ENCODE data around the gene ACCSL.

ACCSL gene

DNA sequence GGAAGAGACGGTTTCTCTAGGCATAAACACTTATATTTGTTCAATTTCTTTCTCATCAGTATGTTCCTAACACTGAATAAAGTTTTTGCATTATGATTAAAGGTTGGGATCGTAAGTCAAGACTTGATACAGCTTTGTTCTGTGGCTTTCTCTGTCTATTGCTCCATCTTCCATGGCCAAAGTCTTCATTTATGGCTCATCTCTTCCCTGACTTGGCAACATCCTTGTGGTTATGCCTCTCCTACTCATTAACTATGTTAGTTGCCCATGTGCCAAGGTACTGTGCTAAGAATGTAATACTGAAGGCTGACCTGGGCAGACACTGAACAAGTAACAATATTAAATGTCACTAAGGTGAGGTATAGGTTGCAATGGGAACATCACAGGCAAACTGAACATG is 1.6 kb upstream of the ACCSL start:
- no peak for ATAC-seq
- TF ChIP-seq ZFP30 (CRISPR knock-in tag; IDR thresholded peaks at IDR 0.05) (no peak), OSR1 (CRISPR knock-in tag; IDR thresholded peaks at IDR 0.05) (no peak), ZFP3 (CRISPR knock-in tag; IDR thresholded peaks at IDR 0.05) (no peak), ZC3H10 (CRISPR knock-in tag; IDR thresholded peaks at IDR 0.05) (no peak), PPARA (CRISPR knock-in tag; IDR thresholded peaks at IDR 0.05; ENCODE audit: borderline replicate concordance) (no peak), TOX (CRISPR knock-in tag; IDR thresholded peaks at IDR 0.05; ENCODE audit: borderline replicate concordance) (no peak), ZNF8 (CRISPR knock-in tag; IDR thresholded peaks at IDR 0.05) (no peak), BACH2 (CRISPR knock-in tag; IDR thresholded peaks at IDR 0.05; ENCODE audit: borderline replicate concordance) (no peak), TCF4 (CRISPR knock-in tag; IDR thresholded peaks at IDR 0.05; ENCODE audit: borderline replicate concordance) (no peak), GLIS3 (CRISPR knock-in tag; IDR thresholded peaks at IDR 0.05) (no peak), SNAI2 (CRISPR knock-in tag; IDR thresholded peaks at IDR 0.05) (no peak), ZNF70 (CRISPR knock-in tag; IDR thresholded peaks at IDR 0.05) (no peak), RARB (CRISPR knock-in tag; IDR thresholded peaks at IDR 0.05) (no peak), ZNF565 (CRISPR knock-in tag; conservative IDR thresholded peaks at IDR 0.05; ENCODE audit: low read depth) (no peak), ESRRG (CRISPR knock-in tag; IDR thresholded peaks at IDR 0.05) (no peak)
- TF ChIP-seq, protein P1, sequence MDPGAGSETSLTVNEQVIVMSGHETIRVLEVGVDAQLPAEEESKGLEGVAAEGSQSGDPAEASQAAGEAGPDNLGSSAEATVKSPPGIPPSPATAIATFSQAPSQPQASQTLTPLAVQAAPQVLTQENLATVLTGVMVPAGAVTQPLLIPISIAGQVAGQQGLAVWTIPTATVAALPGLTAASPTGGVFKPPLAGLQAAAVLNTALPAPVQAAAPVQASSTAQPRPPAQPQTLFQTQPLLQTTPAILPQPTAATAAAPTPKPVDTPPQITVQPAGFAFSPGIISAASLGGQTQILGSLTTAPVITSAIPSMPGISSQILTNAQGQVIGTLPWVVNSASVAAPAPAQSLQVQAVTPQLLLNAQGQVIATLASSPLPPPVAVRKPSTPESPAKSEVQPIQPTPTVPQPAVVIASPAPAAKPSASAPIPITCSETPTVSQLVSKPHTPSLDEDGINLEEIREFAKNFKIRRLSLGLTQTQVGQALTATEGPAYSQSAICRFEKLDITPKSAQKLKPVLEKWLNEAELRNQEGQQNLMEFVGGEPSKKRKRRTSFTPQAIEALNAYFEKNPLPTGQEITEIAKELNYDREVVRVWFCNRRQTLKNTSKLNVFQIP (CRISPR knock-in tag; IDR thresholded peaks at IDR 0.05; ENCODE audit: borderline replicate concordance, low read depth) = no peak
- TF ChIP-seq, protein P2, sequence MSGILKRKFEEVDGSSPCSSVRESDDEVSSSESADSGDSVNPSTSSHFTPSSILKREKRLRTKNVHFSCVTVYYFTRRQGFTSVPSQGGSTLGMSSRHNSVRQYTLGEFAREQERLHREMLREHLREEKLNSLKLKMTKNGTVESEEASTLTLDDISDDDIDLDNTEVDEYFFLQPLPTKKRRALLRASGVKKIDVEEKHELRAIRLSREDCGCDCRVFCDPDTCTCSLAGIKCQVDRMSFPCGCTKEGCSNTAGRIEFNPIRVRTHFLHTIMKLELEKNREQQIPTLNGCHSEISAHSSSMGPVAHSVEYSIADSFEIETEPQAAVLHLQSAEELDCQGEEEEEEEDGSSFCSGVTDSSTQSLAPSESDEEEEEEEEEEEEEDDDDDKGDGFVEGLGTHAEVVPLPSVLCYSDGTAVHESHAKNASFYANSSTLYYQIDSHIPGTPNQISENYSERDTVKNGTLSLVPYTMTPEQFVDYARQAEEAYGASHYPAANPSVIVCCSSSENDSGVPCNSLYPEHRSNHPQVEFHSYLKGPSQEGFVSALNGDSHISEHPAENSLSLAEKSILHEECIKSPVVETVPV (CRISPR knock-in tag; IDR thresholded peaks at IDR 0.05) = no peak
- TF ChIP-seq, protein P3, sequence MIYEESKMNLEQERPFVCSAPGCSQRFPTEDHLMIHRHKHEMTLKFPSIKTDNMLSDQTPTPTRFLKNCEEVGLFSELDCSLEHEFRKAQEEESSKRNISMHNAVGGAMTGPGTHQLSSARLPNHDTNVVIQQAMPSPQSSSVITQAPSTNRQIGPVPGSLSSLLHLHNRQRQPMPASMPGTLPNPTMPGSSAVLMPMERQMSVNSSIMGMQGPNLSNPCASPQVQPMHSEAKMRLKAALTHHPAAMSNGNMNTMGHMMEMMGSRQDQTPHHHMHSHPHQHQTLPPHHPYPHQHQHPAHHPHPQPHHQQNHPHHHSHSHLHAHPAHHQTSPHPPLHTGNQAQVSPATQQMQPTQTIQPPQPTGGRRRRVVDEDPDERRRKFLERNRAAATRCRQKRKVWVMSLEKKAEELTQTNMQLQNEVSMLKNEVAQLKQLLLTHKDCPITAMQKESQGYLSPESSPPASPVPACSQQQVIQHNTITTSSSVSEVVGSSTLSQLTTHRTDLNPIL (CRISPR knock-in tag; IDR thresholded peaks at IDR 0.05; ENCODE audit: low read depth) = no peak
- TF ChIP-seq, protein P4, sequence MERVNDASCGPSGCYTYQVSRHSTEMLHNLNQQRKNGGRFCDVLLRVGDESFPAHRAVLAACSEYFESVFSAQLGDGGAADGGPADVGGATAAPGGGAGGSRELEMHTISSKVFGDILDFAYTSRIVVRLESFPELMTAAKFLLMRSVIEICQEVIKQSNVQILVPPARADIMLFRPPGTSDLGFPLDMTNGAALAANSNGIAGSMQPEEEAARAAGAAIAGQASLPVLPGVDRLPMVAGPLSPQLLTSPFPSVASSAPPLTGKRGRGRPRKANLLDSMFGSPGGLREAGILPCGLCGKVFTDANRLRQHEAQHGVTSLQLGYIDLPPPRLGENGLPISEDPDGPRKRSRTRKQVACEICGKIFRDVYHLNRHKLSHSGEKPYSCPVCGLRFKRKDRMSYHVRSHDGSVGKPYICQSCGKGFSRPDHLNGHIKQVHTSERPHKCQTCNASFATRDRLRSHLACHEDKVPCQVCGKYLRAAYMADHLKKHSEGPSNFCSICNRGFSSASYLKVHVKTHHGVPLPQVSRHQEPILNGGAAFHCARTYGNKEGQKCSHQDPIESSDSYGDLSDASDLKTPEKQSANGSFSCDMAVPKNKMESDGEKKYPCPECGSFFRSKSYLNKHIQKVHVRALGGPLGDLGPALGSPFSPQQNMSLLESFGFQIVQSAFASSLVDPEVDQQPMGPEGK (CRISPR knock-in tag; IDR thresholded peaks at IDR 0.05; ENCODE audit: borderline replicate concordance) = no peak

DNA sequence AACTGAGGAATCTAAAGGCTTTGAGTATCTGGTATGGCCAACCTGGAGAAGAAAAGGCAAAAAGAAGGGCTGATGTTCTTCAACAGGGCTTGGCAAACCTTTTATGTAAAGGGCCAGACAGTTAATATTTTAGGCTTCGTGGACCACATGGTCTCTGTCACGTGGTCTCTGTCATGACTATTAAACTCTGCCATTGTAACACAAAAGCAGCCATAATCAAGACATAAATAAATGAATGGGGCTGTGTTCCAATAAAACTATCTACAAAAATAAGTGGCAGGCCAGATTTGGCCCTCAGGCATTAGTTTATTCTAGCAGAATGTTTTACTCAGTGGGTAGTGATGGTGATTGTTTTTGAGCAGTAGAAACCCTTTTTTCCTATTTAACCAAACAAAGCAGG is 483 bp upstream of the ACCSL start:
- no peak for TF ChIP-seq TCF4 (CRISPR knock-in tag; IDR thresholded peaks at IDR 0.05; ENCODE audit: borderline replicate concordance)
- TF ChIP-seq OSR1 (CRISPR knock-in tag; IDR thresholded peaks at IDR 0.05) = no peak
- no peak for TF ChIP-seq ESRRG (CRISPR knock-in tag; IDR thresholded peaks at IDR 0.05)
- no peak for TF ChIP-seq CSDC2 (CRISPR knock-in tag; IDR thresholded peaks at IDR 0.05)
- TF ChIP-seq ZC3H10 (CRISPR knock-in tag; IDR thresholded peaks at IDR 0.05) = no peak
- TF ChIP-seq ZNF8 (CRISPR knock-in tag; IDR thresholded peaks at IDR 0.05) = no peak
- no peak for TF ChIP-seq ZNF70 (CRISPR knock-in tag; IDR thresholded peaks at IDR 0.05)
- no peak for TF ChIP-seq ZNF565 (CRISPR knock-in tag; conservative IDR thresholded peaks at IDR 0.05; ENCODE audit: low read depth)
- no peak for TF ChIP-seq SNAI2 (CRISPR knock-in tag; IDR thresholded peaks at IDR 0.05)
- TF ChIP-seq, protein P2 (CRISPR knock-in tag; IDR thresholded peaks at IDR 0.05) = no peak
- TF ChIP-seq TOX (CRISPR knock-in tag; IDR thresholded peaks at IDR 0.05; ENCODE audit: borderline replicate concordance) = no peak
- no peak for TF ChIP-seq RARB (CRISPR knock-in tag; IDR thresholded peaks at IDR 0.05)
- TF ChIP-seq, protein P1 (CRISPR knock-in tag; IDR thresholded peaks at IDR 0.05; ENCODE audit: borderline replicate concordance, low read depth) = no peak
- TF ChIP-seq, protein P5, sequence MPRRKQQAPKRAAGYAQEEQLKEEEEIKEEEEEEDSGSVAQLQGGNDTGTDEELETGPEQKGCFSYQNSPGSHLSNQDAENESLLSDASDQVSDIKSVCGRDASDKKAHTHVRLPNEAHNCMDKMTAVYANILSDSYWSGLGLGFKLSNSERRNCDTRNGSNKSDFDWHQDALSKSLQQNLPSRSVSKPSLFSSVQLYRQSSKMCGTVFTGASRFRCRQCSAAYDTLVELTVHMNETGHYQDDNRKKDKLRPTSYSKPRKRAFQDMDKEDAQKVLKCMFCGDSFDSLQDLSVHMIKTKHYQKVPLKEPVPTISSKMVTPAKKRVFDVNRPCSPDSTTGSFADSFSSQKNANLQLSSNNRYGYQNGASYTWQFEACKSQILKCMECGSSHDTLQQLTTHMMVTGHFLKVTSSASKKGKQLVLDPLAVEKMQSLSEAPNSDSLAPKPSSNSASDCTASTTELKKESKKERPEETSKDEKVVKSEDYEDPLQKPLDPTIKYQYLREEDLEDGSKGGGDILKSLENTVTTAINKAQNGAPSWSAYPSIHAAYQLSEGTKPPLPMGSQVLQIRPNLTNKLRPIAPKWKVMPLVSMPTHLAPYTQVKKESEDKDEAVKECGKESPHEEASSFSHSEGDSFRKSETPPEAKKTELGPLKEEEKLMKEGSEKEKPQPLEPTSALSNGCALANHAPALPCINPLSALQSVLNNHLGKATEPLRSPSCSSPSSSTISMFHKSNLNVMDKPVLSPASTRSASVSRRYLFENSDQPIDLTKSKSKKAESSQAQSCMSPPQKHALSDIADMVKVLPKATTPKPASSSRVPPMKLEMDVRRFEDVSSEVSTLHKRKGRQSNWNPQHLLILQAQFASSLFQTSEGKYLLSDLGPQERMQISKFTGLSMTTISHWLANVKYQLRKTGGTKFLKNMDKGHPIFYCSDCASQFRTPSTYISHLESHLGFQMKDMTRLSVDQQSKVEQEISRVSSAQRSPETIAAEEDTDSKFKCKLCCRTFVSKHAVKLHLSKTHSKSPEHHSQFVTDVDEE (CRISPR knock-in tag; IDR thresholded peaks at IDR 0.05) = no peak
- TF ChIP-seq, protein P4 (CRISPR knock-in tag; IDR thresholded peaks at IDR 0.05; ENCODE audit: borderline replicate concordance) = no peak
- no peak for TF ChIP-seq ARNTL (CRISPR knock-in tag; IDR thresholded peaks at IDR 0.05; ENCODE audit: borderline replicate concordance, low read depth)
- TF ChIP-seq GLIS3 (CRISPR knock-in tag; IDR thresholded peaks at IDR 0.05) = no peak
- no peak for TF ChIP-seq BACH2 (CRISPR knock-in tag; IDR thresholded peaks at IDR 0.05; ENCODE audit: borderline replicate concordance)
- no peak for TF ChIP-seq PPARA (CRISPR knock-in tag; IDR thresholded peaks at IDR 0.05; ENCODE audit: borderline replicate concordance)
- TF ChIP-seq ZFP30 (CRISPR knock-in tag; IDR thresholded peaks at IDR 0.05) = no peak
- ATAC-seq = no peak
